HUES6 (cell line): ENCODE results near the gene BRINP1.

Experiments used
- H3K27ac ChIP-seq: 2 replicates; pipeline ENCODE4 v1.7.0; 2013; ENCODE audit warnings: low read depth, mild to moderate bottlenecking, low read length, inconsistent platforms
- H3K27me3 ChIP-seq: 2 replicates; pipeline ENCODE4 v1.6.1; 2013; ENCODE audit warnings: low read length; ENCODE audit not compliant: control insufficient read depth, insufficient read depth
- H3K36me3 ChIP-seq: 2 replicates; pipeline ENCODE4 v1.6.1; 2013; ENCODE audit warnings: low read length; ENCODE audit not compliant: control insufficient read depth, insufficient read depth
- H3K4me1 ChIP-seq: 2 replicates; pipeline ENCODE4 v1.6.1; 2013; ENCODE audit warnings: low read length; ENCODE audit not compliant: control insufficient read depth, insufficient read depth
- H3K4me3 ChIP-seq: 2 replicates; pipeline ENCODE4 v1.5.1; 2013; ENCODE audit warnings: low read depth, low read length
- H3K9ac ChIP-seq: one replicate; pipeline ENCODE4 v1.6.1; 2013; ENCODE audit warnings: mild to moderate bottlenecking, low read length
- H3K9me3 ChIP-seq: 2 replicates; pipeline ENCODE4 v1.6.1; 2013; ENCODE audit warnings: low read depth, low read length; ENCODE audit not compliant: control insufficient read depth, insufficient read depth

The BRINP1 gene

GRCh38 chr9:119117409-119117808, 251.8 kb downstream of the BRINP1 start:
- H3K4me3 ChIP-seq, result no peak overlapping the region
- no peak overlapping the region for H3K9ac ChIP-seq
- H3K4me1 ChIP-seq, result peaks cover 6% of the 10 kb centered on the region
- no peaks in the 10 kb centered on the region for H3K9me3 ChIP-seq
- H3K36me3 ChIP-seq, result no peaks in the 10 kb centered on the region
- no peaks in the 10 kb centered on the region for H3K27me3 ChIP-seq
- H3K27ac ChIP-seq, result no peak overlapping the region
